ENCODE results near the gene SNX32. TPM values are rescaled to one million over a fixed set of nuclear protein-coding genes. Genes with fewer than 3 reads are reported as not detected.

Gene SNX32
- total and polyA plus RNA-seq, 9 of the 15 experiments (the other 6 are each of a cell fraction or from before 2014, with no cell fraction given) = 0.03 TPM; not detected in 7

- no peak for TF ChIP-seq RREB1 (CRISPR knock-in tag; IDR thresholded peaks at IDR 0.05)
- no peak for TF ChIP-seq MBD1 (CRISPR knock-in tag; IDR thresholded peaks at IDR 0.05)
- no peak for TF ChIP-seq CBFB (CRISPR knock-in tag; IDR thresholded peaks at IDR 0.05)
- TF ChIP-seq, protein P1, sequence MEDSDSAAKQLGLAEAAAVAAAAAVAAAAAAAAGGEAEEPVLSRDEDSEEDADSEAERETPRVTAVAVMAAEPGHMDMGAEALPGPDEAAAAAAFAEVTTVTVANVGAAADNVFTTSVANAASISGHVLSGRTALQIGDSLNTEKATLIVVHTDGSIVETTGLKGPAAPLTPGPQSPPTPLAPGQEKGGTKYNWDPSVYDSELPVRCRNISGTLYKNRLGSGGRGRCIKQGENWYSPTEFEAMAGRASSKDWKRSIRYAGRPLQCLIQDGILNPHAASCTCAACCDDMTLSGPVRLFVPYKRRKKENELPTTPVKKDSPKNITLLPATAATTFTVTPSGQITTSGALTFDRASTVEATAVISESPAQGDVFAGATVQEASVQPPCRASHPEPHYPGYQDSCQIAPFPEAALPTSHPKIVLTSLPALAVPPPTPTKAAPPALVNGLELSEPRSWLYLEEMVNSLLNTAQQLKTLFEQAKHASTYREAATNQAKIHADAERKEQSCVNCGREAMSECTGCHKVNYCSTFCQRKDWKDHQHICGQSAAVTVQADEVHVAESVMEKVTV (CRISPR knock-in tag; IDR thresholded peaks at IDR 0.05) = no peak
- TF ChIP-seq POLR2AphosphoS2 (IDR thresholded peaks at IDR 0.05; ENCODE audit: low read length) = no peak
- TF ChIP-seq ZNF41 (CRISPR knock-in tag; conservative IDR thresholded peaks at IDR 0.05) = no peak
- TF ChIP-seq, protein P2, sequence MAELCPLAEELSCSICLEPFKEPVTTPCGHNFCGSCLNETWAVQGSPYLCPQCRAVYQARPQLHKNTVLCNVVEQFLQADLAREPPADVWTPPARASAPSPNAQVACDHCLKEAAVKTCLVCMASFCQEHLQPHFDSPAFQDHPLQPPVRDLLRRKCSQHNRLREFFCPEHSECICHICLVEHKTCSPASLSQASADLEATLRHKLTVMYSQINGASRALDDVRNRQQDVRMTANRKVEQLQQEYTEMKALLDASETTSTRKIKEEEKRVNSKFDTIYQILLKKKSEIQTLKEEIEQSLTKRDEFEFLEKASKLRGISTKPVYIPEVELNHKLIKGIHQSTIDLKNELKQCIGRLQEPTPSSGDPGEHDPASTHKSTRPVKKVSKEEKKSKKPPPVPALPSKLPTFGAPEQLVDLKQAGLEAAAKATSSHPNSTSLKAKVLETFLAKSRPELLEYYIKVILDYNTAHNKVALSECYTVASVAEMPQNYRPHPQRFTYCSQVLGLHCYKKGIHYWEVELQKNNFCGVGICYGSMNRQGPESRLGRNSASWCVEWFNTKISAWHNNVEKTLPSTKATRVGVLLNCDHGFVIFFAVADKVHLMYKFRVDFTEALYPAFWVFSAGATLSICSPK (IDR thresholded peaks at IDR 0.05; ENCODE audit: borderline replicate concordance) = no peak
- TF ChIP-seq ZNF134 (CRISPR knock-in tag; conservative IDR thresholded peaks at IDR 0.05) = no peak
- no peak for TF ChIP-seq MTF1 (CRISPR knock-in tag; IDR thresholded peaks at IDR 0.05; ENCODE audit: borderline replicate concordance)
- no peak for TF ChIP-seq PHF8 (IDR thresholded peaks at IDR 0.05; ENCODE audit: borderline replicate concordance, low read length)
- no peak for TF ChIP-seq ASH1L (IDR thresholded peaks at IDR 0.05; ENCODE audit: borderline replicate concordance, low read depth, partially characterized antibody)
These were observed 17.1 kb upstream of the SNX32 start (continued) for GRCh38 chr11:65816696-65817095.
